ENCODE results near the gene MBTPS1.

GRCh38 chr16:84007965-84008364 lies 108.8 kb downstream of the MBTPS1 start:
- TF ChIP-seq, protein P1, sequence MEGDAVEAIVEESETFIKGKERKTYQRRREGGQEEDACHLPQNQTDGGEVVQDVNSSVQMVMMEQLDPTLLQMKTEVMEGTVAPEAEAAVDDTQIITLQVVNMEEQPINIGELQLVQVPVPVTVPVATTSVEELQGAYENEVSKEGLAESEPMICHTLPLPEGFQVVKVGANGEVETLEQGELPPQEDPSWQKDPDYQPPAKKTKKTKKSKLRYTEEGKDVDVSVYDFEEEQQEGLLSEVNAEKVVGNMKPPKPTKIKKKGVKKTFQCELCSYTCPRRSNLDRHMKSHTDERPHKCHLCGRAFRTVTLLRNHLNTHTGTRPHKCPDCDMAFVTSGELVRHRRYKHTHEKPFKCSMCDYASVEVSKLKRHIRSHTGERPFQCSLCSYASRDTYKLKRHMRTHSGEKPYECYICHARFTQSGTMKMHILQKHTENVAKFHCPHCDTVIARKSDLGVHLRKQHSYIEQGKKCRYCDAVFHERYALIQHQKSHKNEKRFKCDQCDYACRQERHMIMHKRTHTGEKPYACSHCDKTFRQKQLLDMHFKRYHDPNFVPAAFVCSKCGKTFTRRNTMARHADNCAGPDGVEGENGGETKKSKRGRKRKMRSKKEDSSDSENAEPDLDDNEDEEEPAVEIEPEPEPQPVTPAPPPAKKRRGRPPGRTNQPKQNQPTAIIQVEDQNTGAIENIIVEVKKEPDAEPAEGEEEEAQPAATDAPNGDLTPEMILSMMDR (tag by site-specific recombination; IDR thresholded peaks at IDR 0.05), result no peak
- TF ChIP-seq ZNF140 (tag by site-specific recombination; IDR thresholded peaks at IDR 0.05), result no peak

Measured in HEK293 (cell line).